HUDEP-2 (cell line): ENCODE measurements around the gene NXN.

ENCODE experiments used
- DNase-seq, 76 experiments: peaks; one replicate each; lab custom pipeline; 2025; ENCODE audit not compliant: unreplicated experiment in 76 of 76; lab: John Stamatoyannopoulos, UW

NXN gene

GRCh38 chr17:979539-980405 lies at the start of gene NXN:
Gene NXN, minus strand, starts transcription at chr17:979776.
- peak in 64 of 76 experiments; percentile 6 to 89 (median 66) for DNase-seq

GRCh38 chr17:1027044-1027443 lies 47.5 kb upstream of the NXN start:
- no peak for DNase-seq

GRCh38 chr17:1026599-1026975 lies 47.0 kb upstream of the NXN start:
- DNase-seq = no peak

GRCh38 chr17:1025733-1026598 lies 46.4 kb upstream of the NXN start:
- no peak for DNase-seq

GRCh38 chr17:1024076-1024475 lies 44.5 kb upstream of the NXN start:
- no peak for DNase-seq

GRCh38 chr17:1022278-1023024 lies 42.9 kb upstream of the NXN start:
- no peak for DNase-seq

GRCh38 chr17:1021147-1021546 lies 41.6 kb upstream of the NXN start:
- DNase-seq = no peak

GRCh38 chr17:1019451-1019850 lies 39.9 kb upstream of the NXN start:
- DNase-seq = no peak

GRCh38 chr17:1018547-1018946 lies 39.0 kb upstream of the NXN start:
- DNase-seq = no peak

- DNase-seq = no peak
Observed at GRCh38 chr17:1013729-1014090, 34.1 kb upstream of the NXN start.

GRCh38 chr17:1012823-1013728 lies 33.5 kb upstream of the NXN start:
- DNase-seq = no peak

- DNase-seq = no peak
Observed at GRCh38 chr17:1011760-1012735, 32.5 kb upstream of the NXN start.

GRCh38 chr17:1011138-1011537 lies 31.6 kb upstream of the NXN start:
- no peak for DNase-seq

- DNase-seq = no peak
Observed at GRCh38 chr17:1010586-1010985, 31.0 kb upstream of the NXN start.

- no peak for DNase-seq
Observed at GRCh38 chr17:1010086-1010450, 30.5 kb upstream of the NXN start.

GRCh38 chr17:1009229-1010085 lies 29.9 kb upstream of the NXN start:
- no peak for DNase-seq

GRCh38 chr17:1008008-1008761 lies 28.6 kb upstream of the NXN start:
- DNase-seq = no peak
